Measurements from ENCODE around the gene BTN3A1. TPM values are rescaled to one million over a fixed set of nuclear protein-coding genes. Genes with fewer than 3 reads are reported as not detected.

The BTN3A1 gene
- total RNA-seq, 1 donor: 39.3 TPM

DNA sequence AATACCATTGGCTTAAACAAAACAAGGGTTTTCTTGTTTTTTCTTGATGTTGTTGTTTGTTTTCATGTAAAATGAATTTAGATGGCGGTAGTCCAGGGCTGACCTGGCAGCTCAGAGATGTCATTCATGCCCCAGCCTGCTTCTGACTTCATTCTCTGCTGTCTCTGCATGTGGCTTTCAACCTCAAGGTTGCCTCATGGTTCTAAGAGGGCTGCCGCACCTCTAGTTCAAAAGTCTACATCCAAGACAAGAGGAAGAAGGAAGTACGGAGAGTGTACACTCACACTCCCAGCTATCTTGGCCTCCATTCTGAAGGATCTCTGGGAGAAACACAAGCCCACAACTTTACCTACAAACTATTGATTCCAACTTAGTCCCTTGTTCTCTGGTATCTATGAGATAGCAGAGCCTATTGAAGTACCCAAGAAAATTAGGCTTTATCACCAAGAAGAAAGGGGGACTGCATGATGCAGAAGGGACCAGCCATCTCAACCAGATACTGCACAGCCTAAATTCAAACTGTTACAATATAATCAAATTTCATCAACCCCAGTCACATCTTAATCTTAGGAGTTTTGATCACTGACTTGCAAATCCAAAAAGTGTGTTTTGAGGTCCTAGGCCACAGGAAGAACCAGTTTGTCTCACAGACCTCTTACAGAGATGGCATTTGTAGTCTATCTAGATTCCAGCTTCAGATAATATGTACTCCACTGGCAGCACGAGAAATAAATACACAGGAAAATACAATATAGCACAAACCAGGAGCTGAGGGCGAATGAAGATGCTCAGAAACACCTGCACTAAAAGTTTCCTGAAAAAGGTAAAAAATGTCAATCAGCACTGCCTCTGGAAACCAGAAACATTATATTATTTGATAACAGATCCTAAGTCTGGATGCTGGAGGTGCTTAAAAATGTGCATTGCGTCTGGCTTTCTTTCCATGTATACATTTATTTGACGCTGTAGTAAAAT, 37.4 kb downstream of the BTN3A1 start:
- DNase-seq (ENCODE audit: low read depth): no peak
- H3K4me3 ChIP-seq (ENCODE audit: low read depth, low read length): peak overlapping the region; percentile 85
- TF ChIP-seq, protein P1, sequence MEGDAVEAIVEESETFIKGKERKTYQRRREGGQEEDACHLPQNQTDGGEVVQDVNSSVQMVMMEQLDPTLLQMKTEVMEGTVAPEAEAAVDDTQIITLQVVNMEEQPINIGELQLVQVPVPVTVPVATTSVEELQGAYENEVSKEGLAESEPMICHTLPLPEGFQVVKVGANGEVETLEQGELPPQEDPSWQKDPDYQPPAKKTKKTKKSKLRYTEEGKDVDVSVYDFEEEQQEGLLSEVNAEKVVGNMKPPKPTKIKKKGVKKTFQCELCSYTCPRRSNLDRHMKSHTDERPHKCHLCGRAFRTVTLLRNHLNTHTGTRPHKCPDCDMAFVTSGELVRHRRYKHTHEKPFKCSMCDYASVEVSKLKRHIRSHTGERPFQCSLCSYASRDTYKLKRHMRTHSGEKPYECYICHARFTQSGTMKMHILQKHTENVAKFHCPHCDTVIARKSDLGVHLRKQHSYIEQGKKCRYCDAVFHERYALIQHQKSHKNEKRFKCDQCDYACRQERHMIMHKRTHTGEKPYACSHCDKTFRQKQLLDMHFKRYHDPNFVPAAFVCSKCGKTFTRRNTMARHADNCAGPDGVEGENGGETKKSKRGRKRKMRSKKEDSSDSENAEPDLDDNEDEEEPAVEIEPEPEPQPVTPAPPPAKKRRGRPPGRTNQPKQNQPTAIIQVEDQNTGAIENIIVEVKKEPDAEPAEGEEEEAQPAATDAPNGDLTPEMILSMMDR (IDR thresholded peaks at IDR 0.05; ENCODE audit: insufficient read depth, low read depth, low read length): no peak

DNA sequence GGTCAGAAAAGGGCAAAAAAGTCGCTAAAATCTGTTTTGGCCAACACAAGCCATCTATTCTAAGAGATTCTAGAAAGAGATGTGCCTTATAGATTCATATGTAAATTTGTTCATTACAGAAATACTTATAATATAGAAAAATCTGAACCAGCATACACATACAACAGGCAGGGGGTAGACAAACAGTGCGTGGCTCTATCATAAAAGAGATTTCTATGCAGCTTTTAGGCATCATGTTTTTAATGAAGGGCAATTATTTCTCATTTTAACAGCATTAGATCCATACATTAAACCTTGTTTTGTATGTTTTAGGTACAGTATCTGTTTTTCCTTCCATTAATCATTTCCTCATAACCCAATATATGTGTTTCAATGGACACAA, 38.9 kb downstream of the BTN3A1 start:
- peak overlapping the region; percentile 85 for H3K4me3 ChIP-seq (ENCODE audit: low read depth, low read length)
- TF ChIP-seq, protein P1 (IDR thresholded peaks at IDR 0.05; ENCODE audit: insufficient read depth, low read depth, low read length): no peak
- DNase-seq (ENCODE audit: low read depth): no peak

DNA sequence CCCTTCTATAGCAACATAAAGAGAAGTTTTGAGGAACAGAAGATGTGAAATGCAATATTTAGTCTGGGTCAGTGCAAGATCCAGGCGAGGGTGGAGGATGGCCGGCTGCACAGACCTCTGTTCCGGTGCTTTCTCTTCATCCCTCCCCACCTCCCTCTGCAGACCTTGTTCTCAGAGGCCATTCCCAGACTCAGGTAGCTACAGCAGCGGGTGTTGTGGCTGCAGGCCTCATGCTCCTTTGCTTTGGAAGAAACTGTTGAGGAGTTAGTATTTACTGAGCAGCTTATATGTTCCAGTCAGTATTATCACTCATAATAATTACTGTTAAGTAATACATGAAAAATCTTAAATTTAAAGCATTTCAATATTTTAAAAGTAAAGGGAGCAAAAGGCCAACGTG, 39.9 kb downstream of the BTN3A1 start:
- TF ChIP-seq, protein P1 (IDR thresholded peaks at IDR 0.05; ENCODE audit: insufficient read depth, low read depth, low read length): no peak
- DNase-seq (ENCODE audit: low read depth): no peak
- H3K4me3 ChIP-seq (ENCODE audit: low read depth, low read length): peak overlapping the region; percentile 85

DNA sequence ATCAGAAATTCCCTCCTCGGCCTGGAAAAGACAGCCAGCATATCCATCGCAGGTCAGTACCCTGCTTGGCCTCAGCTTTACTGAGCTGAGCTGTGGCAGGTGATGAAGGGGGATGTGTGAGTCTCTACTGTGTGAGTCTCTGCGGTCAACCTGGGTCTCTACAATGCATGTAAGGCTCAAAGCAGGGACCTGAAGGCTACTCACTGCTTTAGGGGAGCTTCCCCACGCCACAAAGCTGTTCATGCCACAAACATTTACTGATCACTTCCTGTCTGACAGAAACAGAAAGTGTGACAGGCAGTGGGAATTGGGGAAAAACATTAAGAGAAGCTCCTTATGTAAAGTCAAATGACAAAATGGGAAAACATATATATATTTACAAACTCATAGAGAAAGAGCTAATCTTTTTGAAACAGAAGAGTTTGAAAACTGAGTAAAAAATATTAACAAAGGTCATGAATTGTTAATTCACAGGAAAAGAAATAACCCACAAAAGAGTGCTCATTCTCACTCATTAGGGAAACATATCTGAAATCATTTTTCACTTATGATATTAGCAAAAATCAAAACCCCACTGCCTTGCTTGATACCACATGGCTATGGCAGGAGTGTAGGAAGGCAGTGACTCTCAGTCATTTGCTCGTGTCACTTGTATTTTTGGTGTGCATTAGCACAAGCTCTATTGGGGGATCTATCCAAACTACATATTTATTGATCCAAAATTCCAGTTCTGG, 44.0 kb downstream of the BTN3A1 start:
- TF ChIP-seq, protein P1 (IDR thresholded peaks at IDR 0.05; ENCODE audit: insufficient read depth, low read depth, low read length): no peak

DNA sequence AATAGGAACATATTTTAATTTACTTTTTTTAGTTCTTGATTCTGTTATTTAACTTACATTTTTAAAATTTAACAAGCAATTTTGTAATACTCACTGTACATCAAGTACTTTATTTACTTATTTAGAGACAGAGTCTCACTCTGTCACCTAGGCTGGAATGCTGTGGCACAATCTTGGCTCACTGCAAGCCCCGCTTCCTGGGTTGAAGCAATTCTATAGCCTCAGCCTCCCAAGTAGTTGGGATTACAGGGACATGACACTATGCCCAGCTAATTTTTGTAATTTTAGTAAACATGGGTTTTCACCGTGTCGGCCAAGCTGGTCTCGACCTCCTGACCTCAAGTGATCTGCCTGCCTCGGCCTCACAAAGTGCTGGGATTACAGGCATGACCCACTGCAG, 45.2 kb downstream of the BTN3A1 start:
- TF ChIP-seq, protein P1 (IDR thresholded peaks at IDR 0.05; ENCODE audit: insufficient read depth, low read depth, low read length): no peak

More for the DNA sequence above, 44.0 kb downstream of the BTN3A1 start:
- H3K4me3 ChIP-seq (ENCODE audit: low read depth, low read length): no peak overlapping the region
- no peak for DNase-seq (ENCODE audit: low read depth)

DNA sequence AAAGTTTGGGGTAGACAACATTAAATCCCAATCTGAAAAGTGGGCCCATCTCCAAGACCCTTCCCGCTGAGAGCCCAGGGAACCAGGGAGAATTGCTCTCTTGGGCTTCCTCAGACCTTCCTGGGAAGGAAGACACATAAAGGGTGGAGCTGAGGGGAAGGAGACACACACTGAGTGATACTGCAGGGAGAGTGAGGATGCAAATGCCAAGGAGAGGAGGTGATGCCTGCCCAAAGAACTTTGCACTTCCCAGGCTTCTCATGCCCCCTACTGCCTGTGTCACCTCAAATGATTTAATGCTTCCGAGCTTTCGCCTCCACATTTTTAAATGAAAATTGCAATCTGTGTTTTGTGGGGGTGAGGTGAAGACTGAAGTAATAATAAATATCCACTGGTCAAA, 48.2 kb downstream of the BTN3A1 start:
- TF ChIP-seq, protein P1 (IDR thresholded peaks at IDR 0.05; ENCODE audit: insufficient read depth, low read depth, low read length): no peak
- DNase-seq (ENCODE audit: low read depth): no peak
- H3K4me3 ChIP-seq (ENCODE audit: low read depth, low read length): no peak overlapping the region

More for the DNA sequence above, 45.2 kb downstream of the BTN3A1 start:
- no peak for DNase-seq (ENCODE audit: low read depth)
- H3K4me3 ChIP-seq (ENCODE audit: low read depth, low read length): no peak overlapping the region

All from fibroblast of villous mesenchyme (primary cell).